ENCODE results near the gene EIF4G3.
A peak's percentile ranks its signal among the peaks of the same experiment; 100 is the strongest.
"Not testable (repeated sequence)": the region's sequence is repeated elsewhere in the genome, so short reads cannot be mapped to it uniquely, and the experiment has no call there.

The EIF4G3 gene
- 47.1 to 57.2 reads per million in 2 donors for total RNA-seq

GRCh38 chr1:21176586-21177555, at the start of gene EIF4G3:
Gene EIF4G3, minus strand, starts transcription at chr1:21176897. Its CDS starts 174,155 bp downstream, at chr1:21002742.
- DNase-seq: peak; percentile 100

GRCh38 chr1:21225065-21225464, 48.4 kb upstream of the EIF4G3 start:
- no peak for DNase-seq

GRCh38 chr1:21220815-21221214, 44.1 kb upstream of the EIF4G3 start:
- no peak for DNase-seq

- DNase-seq: no peak
Observed at GRCh38 chr1:21219674-21220073, 43.0 kb upstream of the EIF4G3 start.

- peak; percentile 25 for DNase-seq
Observed at GRCh38 chr1:21217812-21218596, 41.3 kb upstream of the EIF4G3 start.

- peak; percentile 55 for DNase-seq
Observed at GRCh38 chr1:21216835-21217811, 40.4 kb upstream of the EIF4G3 start.

GRCh38 chr1:21212126-21212525, 35.4 kb upstream of the EIF4G3 start:
- DNase-seq: no peak

GRCh38 chr1:21208137-21208700, 31.5 kb upstream of the EIF4G3 start:
- DNase-seq: not testable (repeated sequence)

GRCh38 chr1:21206117-21206516, 29.4 kb upstream of the EIF4G3 start:
- DNase-seq: no peak

- no peak for DNase-seq
Observed at GRCh38 chr1:21205416-21205815, 28.7 kb upstream of the EIF4G3 start.

GRCh38 chr1:21201650-21202049, 25.0 kb upstream of the EIF4G3 start:
- no peak for DNase-seq

- DNase-seq: not testable (repeated sequence)
Observed at GRCh38 chr1:21201238-21201637, 24.5 kb upstream of the EIF4G3 start.

GRCh38 chr1:21200767-21201166, 24.1 kb upstream of the EIF4G3 start:
- no peak for DNase-seq

GRCh38 chr1:21198929-21199328, 22.2 kb upstream of the EIF4G3 start:
- DNase-seq: no peak

- DNase-seq: no peak
Observed at GRCh38 chr1:21192871-21193270, 16.2 kb upstream of the EIF4G3 start.

GRCh38 chr1:21192284-21192683, 15.6 kb upstream of the EIF4G3 start:
- no peak for DNase-seq

GRCh38 chr1:21190771-21191170, 14.1 kb upstream of the EIF4G3 start:
- DNase-seq: not testable (repeated sequence)

- DNase-seq: no peak
Observed at GRCh38 chr1:21189906-21190500, 13.3 kb upstream of the EIF4G3 start.

GRCh38 chr1:21189421-21189820, 12.7 kb upstream of the EIF4G3 start:
- DNase-seq: no peak

GRCh38 chr1:21188235-21188634, 11.5 kb upstream of the EIF4G3 start:
- no peak for DNase-seq

GRCh38 chr1:21185221-21185731, 8.6 kb upstream of the EIF4G3 start:
- no peak for DNase-seq
